ENCODE results near the gene MCM10. TPM values are rescaled to one million over a fixed set of nuclear protein-coding genes. Genes with fewer than 3 reads are reported as not detected.

MCM10 gene
- total and polyA plus RNA-seq, 9 of the 15 experiments (the other 6 are each of a cell fraction or from before 2014, with no cell fraction given) = 10.4 to 68.1 (median 48.0) TPM

DNA sequence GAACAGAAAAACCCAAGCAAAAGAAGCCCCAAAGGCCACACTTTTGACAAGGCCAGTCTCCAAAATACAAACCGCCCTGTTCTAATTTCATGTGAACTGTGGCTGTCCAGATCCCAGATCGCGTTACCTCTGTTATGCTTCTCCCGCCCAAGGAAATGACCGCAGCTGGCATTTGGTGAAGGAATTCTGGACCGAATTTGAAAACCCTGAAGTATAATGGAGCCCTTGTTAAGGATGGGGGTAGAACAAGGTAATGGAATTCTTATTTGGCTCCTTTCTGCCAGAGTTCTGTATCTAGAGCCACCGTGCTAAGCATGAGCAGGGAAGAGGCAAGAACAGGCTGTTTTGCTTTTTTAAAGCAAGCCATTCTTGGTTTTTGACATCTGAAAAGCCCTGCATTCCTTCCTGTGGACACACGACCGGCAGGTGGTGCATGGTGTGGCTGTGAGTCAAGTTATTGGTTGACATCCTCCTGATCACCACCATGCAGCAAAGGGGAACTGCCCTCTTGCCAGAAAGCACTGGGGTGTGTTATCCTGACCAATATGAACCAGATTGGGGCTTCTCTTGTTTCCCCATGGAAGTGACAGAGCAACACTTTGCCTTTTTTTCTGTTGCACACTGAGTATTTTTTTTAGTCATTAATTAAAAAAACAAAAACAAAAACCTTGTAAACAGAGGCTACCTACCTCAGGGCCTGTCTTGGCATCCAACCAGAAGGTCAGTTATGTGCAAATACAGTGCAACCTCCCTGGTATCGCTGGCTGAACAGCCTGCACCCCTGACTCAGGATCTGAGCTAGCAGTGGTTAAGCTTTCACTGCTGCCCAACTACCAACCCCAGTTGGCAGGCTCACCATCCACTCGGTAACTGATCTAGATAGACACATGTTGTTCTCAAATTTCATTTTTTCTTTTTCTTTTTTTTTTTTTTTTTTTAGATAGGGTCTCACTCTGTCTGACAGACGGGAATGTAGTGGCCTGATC, 58.6 kb downstream of the MCM10 start:
- Histone ChIP-seq H3K9me3 (replicated peaks; ENCODE audit: control insufficient read depth, insufficient read depth, low read depth, low read length) (no peaks in the 10 kb centered on the region), H3K9ac (ENCODE audit: insufficient read depth in 1 of 2, low read depth in 2 of 2, low read length in 2 of 2) (no peak overlapping the region), H3K27me3 (ENCODE audit: control insufficient read depth in 2 of 2, insufficient read depth in 2 of 2, low read length in 2 of 2) (no peaks in the 10 kb centered on the region), H3K4me2 (ENCODE audit: insufficient read depth, low read length) (no peak overlapping the region), H3K9me1 (ENCODE audit: control insufficient read depth, insufficient read depth, low read length) (no peaks in the 10 kb centered on the region), H2AFZ (ENCODE audit: low read depth, low read length) (peak overlapping the region; percentile 71), H3K27ac (ENCODE audit: extremely low read depth, low read depth, low read length) (no peak overlapping the region), H4K20me1 (replicated peaks; ENCODE audit: control insufficient read depth, insufficient read depth, low read length) (no peaks in the 10 kb centered on the region; the same call in 1 of the 2 replicates), H3K79me2 (ENCODE audit: control insufficient read depth, insufficient read depth, low read length) (no peaks in the 10 kb centered on the region), H3K4me3 (no peak overlapping the region), H3K4me1 (replicated peaks in 1 of 2; ENCODE audit: control insufficient read depth in 2 of 2, insufficient read depth in 2 of 2, low read length in 2 of 2) (no peaks in the 10 kb centered on the region; a peak in 2 of 5 replicates), H3K36me3 (ENCODE audit: control insufficient read depth, insufficient read depth, low read length) (no peaks in the 10 kb centered on the region)
- no TSS peak for BruUV-seq (replicated peaks)
- ChIA-PET POLR2A (interaction anchor here (0.7 to 1.5 kb wide), 2 partner anchors 10 to 12 kb away, joined by 3 to 9 read pairs; no protein-coding TSS in a partner anchor), CTCF (ENCODE audit: low intra/inter-chr PET ratio) (interaction anchor here (0.6 kb wide), 1 partner anchor 13 kb away, joined by 3 read pairs; no protein-coding TSS in a partner anchor)
- intact Hi-C loops (cut with micrococcal nuclease) (loop anchor here (1.0 to 10.0 kb wide), 3 partner anchors 55 to 133 kb away; no protein-coding TSS in a partner anchor), in situ Hi-C loops (cut with MboI) (loop anchor here (5.0 kb wide), 1 partner anchor 82 kb away; the partner anchor contains the start of gene PHYH)
- ATAC-seq = peak; percentile 96
- FAIRE-seq = peak; percentile 91
- DNase-seq (ENCODE audit: extremely low read depth in 1 of 4, low spot score in 3 of 4) = peak; percentile 44 to 76 (median 63)
- WGBS (ENCODE audit: insufficient coverage, low coverage, missing lambda C conversion rate) = 28% methylated on average over 12 of the region's 12 CpGs
- TF ChIP-seq, protein P1, sequence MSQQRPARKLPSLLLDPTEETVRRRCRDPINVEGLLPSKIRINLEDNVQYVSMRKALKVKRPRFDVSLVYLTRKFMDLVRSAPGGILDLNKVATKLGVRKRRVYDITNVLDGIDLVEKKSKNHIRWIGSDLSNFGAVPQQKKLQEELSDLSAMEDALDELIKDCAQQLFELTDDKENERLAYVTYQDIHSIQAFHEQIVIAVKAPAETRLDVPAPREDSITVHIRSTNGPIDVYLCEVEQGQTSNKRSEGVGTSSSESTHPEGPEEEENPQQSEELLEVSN (IDR thresholded peaks at IDR 0.05; ENCODE audit: borderline replicate concordance in 1 of 2, extremely low read depth in 1 of 2, insufficient read depth in 1 of 2, insufficient read length in 1 of 2, low read depth in 1 of 2, low read length in 1 of 2, poor library complexity in 1 of 2, severe bottlenecking in 1 of 2) = peak in 1 of 2 experiments; percentile 16
- TF ChIP-seq RAD21 (CRISPR knock-in tag; conservative IDR thresholded peaks at IDR 0.05 in 1 of 2, IDR thresholded peaks at IDR 0.05 in 1 of 2) = peak; percentile 49 to 75
- TF ChIP-seq SMC3 (conservative IDR thresholded peaks at IDR 0.05; ENCODE audit: insufficient read depth, low read depth, low read length) = peak; percentile 73
- TF ChIP-seq NR2C1 (IDR thresholded peaks at IDR 0.05) = no peak
- TF ChIP-seq NR2C1 (tag; IDR thresholded peaks at IDR 0.05) = no peak
- no peak for TF ChIP-seq NCOR1 (IDR thresholded peaks at IDR 0.05)
- 0 out of 2 replicates have a peak, but pooled peaks have one; percentile 52 for TF ChIP-seq RB1 (IDR thresholded peaks at IDR 0.05; ENCODE audit: low read depth)
- TF ChIP-seq, protein P2, sequence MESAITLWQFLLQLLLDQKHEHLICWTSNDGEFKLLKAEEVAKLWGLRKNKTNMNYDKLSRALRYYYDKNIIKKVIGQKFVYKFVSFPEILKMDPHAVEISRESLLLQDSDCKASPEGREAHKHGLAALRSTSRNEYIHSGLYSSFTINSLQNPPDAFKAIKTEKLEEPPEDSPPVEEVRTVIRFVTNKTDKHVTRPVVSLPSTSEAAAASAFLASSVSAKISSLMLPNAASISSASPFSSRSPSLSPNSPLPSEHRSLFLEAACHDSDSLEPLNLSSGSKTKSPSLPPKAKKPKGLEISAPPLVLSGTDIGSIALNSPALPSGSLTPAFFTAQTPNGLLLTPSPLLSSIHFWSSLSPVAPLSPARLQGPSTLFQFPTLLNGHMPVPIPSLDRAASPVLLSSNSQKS (CRISPR knock-in tag; IDR thresholded peaks at IDR 0.05) = no peak
- TF ChIP-seq MEF2A (IDR thresholded peaks at IDR 0.05; ENCODE audit: control insufficient read depth, low read depth, low read length) = no peak
- no peak for TF ChIP-seq GATAD2B (IDR thresholded peaks at IDR 0.05; ENCODE audit: borderline replicate concordance)
- TF ChIP-seq, protein P3, sequence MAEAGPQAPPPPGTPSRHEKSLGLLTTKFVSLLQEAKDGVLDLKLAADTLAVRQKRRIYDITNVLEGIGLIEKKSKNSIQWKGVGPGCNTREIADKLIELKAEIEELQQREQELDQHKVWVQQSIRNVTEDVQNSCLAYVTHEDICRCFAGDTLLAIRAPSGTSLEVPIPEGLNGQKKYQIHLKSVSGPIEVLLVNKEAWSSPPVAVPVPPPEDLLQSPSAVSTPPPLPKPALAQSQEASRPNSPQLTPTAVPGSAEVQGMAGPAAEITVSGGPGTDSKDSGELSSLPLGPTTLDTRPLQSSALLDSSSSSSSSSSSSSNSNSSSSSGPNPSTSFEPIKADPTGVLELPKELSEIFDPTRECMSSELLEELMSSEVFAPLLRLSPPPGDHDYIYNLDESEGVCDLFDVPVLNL (CRISPR knock-in tag; IDR thresholded peaks at IDR 0.05; ENCODE audit: low read depth) = no peak
- no peak for TF ChIP-seq ZNF124 (CRISPR knock-in tag; IDR thresholded peaks at IDR 0.05)
- TF ChIP-seq ERF (CRISPR knock-in tag; IDR thresholded peaks at IDR 0.05) = no peak
- TF ChIP-seq RCOR1 (IDR thresholded peaks at IDR 0.05; ENCODE audit: borderline replicate concordance in 1 of 2, low read depth in 2 of 2, low read length in 2 of 2) = peak in 1 of 2 experiments; percentile 52; a peak in 1 of 4 replicates

Measured in K562 (cell line).